H1 (cell line): Measurements from ENCODE around the gene TRAPPC8. TPM values are rescaled to one million over a fixed set of nuclear protein-coding genes. Genes with fewer than 3 reads are reported as not detected.

ENCODE experiments used
- ASH2L ChIP-seq: fragments of 200-600, 300-600 bp; sonication (generic); IDR thresholded peaks from one replicate; pipeline ENCODE4 v1.7.1; 2017; ENCODE audit warnings: low read length
- HDAC2 ChIP-seq, 2 experiments: fragments of 300-600 bp in 1 of 2; sonication (generic) in 1 of 2; IDR thresholded peaks; 2 replicates each; pipeline ENCODE4 v1.6.1; 2011 to 2012; ENCODE audit warnings: low read depth in 2 of 2, low read length in 2 of 2, mild to moderate bottlenecking in 2 of 2, moderate library complexity in 2 of 2, borderline replicate concordance in 1 of 2, inconsistent platforms in 1 of 2
- SAP30 ChIP-seq: fragments of 300-600 bp; sonication (generic); IDR thresholded peaks from 2 replicates; pipeline ENCODE4 v1.7.1; 2012; ENCODE audit warnings: low read length, moderate library complexity, mild to moderate bottlenecking, inconsistent platforms; ENCODE audit not compliant: insufficient read depth, insufficient replicate concordance
- SIX5 ChIP-seq: IDR thresholded peaks from 2 replicates; pipeline ENCODE4 v1.6.1; 2011; ENCODE audit warnings: mild to moderate bottlenecking, low read depth, low read length
- SP2 ChIP-seq: IDR thresholded peaks from 2 replicates; pipeline ENCODE4 v1.6.1; 2012; ENCODE audit warnings: mild to moderate bottlenecking, low read length, inconsistent platforms
- SP4 ChIP-seq: IDR thresholded peaks from 2 replicates; pipeline ENCODE4 v1.6.1; 2012; ENCODE audit warnings: low read length, inconsistent platforms
- TBP ChIP-seq: IDR thresholded peaks from 2 replicates; pipeline ENCODE4 v1.6.1; 2011; ENCODE audit warnings: low read depth, low read length, improper control_type of control experiment
- TCF12 ChIP-seq: IDR thresholded peaks from 2 replicates; pipeline ENCODE4 v1.6.1; 2011; ENCODE audit warnings: low read depth, mild to moderate bottlenecking, low read length
- polyA plus RNA-seq, 7 experiments: library from polyadenylated mRNA; depleted of rRNA in 3 of 7; stranded (reverse) in 5 of 7; unstranded in 2 of 7; fragments of >200 nt in 5 of 7; fragments of 200-250 nt in 2 of 7; gene quantifications; 1 replicate in 5 of 7; 2 replicates in 1 of 7; 4 replicates in 1 of 7; pipeline versions ENCODE4 v1.2.1 to v1.2.3, GENCODE V29; 2011 to 2013; ENCODE audit warnings: missing spikeins in 2 of 7, mixed read lengths in 2 of 7
- total RNA-seq: library from RNA; stranded (reverse); fragmentation: NEBNext Ultra II Directional; extraction: Animal tissue kit (Norgen Biotek cat#: 25700); gene quantifications from 2 replicates; pipeline ENCODE4 v1.2.1, GENCODE V29; 2021
- TF ChIP-seq, protein P1 (sequence below): IDR thresholded peaks from 2 replicates; pipeline ENCODE4 v1.6.1; 2012; ENCODE audit warnings: inconsistent platforms

The TRAPPC8 gene
- total and polyA plus RNA-seq, 2 of the 8 experiments (the other 6 are each of a cell fraction or from before 2014, with no cell fraction given), result 43.6 to 56.5 TPM

DNA sequence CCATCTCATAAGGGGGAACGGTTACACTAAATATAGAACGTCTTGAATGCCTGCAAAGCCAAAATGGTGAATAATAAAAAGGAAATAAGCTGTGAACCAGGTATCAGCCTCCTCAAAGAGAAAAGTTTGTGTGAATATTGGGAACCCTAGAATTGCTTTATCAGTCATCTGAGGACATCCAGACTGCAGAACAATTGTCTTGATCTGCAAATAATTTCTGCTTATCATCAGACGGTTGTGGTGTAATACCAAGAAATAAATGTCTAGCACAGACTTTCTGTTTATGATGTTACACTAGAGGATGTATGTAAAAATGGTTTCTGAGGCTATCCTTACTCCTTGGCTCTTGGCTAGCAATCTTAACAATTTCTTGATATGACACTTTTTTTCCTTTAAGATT is 128.8 kb downstream of the TRAPPC8 start (continued):
- TF ChIP-seq HDAC2 (IDR thresholded peaks at IDR 0.05; ENCODE audit: borderline replicate concordance in 1 of 2, low read depth in 2 of 2, low read length in 2 of 2), result no peak
- TF ChIP-seq SIX5, result no peak
- no peak for TF ChIP-seq TCF12
- no peak for TF ChIP-seq SP4
- TF ChIP-seq SAP30, result no peak
- TF ChIP-seq TBP, result no peak
- no peak for TF ChIP-seq SP2
- no peak for TF ChIP-seq ASH2L
- TF ChIP-seq, protein P1, sequence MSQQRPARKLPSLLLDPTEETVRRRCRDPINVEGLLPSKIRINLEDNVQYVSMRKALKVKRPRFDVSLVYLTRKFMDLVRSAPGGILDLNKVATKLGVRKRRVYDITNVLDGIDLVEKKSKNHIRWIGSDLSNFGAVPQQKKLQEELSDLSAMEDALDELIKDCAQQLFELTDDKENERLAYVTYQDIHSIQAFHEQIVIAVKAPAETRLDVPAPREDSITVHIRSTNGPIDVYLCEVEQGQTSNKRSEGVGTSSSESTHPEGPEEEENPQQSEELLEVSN, result no peak
